ENCODE results near the gene SLC4A5.

SLC4A5 gene

GRCh38 chr2:74291886-74292621 lies 51.2 kb downstream of the SLC4A5 start:
- no peak overlapping the region for H3K4me3 ChIP-seq (ENCODE audit: low read depth, low read length)
- TF ChIP-seq, protein P1, sequence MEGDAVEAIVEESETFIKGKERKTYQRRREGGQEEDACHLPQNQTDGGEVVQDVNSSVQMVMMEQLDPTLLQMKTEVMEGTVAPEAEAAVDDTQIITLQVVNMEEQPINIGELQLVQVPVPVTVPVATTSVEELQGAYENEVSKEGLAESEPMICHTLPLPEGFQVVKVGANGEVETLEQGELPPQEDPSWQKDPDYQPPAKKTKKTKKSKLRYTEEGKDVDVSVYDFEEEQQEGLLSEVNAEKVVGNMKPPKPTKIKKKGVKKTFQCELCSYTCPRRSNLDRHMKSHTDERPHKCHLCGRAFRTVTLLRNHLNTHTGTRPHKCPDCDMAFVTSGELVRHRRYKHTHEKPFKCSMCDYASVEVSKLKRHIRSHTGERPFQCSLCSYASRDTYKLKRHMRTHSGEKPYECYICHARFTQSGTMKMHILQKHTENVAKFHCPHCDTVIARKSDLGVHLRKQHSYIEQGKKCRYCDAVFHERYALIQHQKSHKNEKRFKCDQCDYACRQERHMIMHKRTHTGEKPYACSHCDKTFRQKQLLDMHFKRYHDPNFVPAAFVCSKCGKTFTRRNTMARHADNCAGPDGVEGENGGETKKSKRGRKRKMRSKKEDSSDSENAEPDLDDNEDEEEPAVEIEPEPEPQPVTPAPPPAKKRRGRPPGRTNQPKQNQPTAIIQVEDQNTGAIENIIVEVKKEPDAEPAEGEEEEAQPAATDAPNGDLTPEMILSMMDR (IDR thresholded peaks at IDR 0.05; ENCODE audit: insufficient read depth, low read length, missing control alignments) = no peak
- POLR2A ChIA-PET = no interaction called here
- CTCF ChIA-PET = interaction anchor here (1.3 to 2.1 kb wide), 2 partner anchors 40 to 43 kb away, joined by 4 to 9 read pairs; no protein-coding TSS in a partner anchor
- DNase-seq (ENCODE audit: low read depth, low spot score) = no peak

- POLR2A ChIA-PET = no interaction called here
- no peak overlapping the region for H3K4me3 ChIP-seq (ENCODE audit: low read depth, low read length)
- no peak for DNase-seq (ENCODE audit: low read depth, low spot score)
- CTCF ChIA-PET = interaction anchor here (1.3 to 2.1 kb wide), 2 partner anchors 41 to 44 kb away, joined by 4 to 9 read pairs; no protein-coding TSS in a partner anchor
- TF ChIP-seq, protein P1 (IDR thresholded peaks at IDR 0.05; ENCODE audit: insufficient read depth, low read length, missing control alignments) = no peak
Observed at GRCh38 chr2:74291218-74291544, 52.0 kb downstream of the SLC4A5 start.

GRCh38 chr2:74290466-74291217 lies 52.6 kb downstream of the SLC4A5 start:
- ChIA-PET CTCF (interaction anchor here (1.3 to 2.1 kb wide), 2 partner anchors 41 to 45 kb away, joined by 4 to 9 read pairs; no protein-coding TSS in a partner anchor), POLR2A (no interaction called here)
- TF ChIP-seq, protein P1 (IDR thresholded peaks at IDR 0.05; ENCODE audit: insufficient read depth, low read length, missing control alignments) = no peak
- no peak for DNase-seq (ENCODE audit: low read depth, low spot score)
- H3K4me3 ChIP-seq (ENCODE audit: low read depth, low read length) = no peak overlapping the region

GRCh38 chr2:74290066-74290465 lies 53.1 kb downstream of the SLC4A5 start:
- DNase-seq (ENCODE audit: low read depth, low spot score) = no peak
- CTCF ChIA-PET = no interaction called here

DNA sequence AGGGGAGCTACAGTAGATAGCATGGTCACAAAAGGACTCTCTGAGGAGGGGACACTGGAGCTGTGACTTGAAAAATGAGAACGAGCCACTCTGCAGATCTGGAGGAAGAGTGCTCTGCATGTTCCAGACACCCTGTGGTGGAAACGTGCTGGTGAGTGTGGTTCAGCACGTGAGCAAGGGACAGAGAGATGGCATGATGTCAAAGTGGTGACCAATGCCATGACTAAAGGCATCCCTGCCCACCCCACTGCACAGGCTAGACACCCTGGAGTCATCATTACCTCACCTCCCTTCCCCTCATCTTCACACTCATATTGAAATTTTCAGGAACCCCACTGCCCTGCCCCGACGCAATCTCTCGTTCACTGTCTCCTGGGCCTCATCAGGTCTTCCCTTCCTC lies 56.5 kb downstream of the SLC4A5 start:
- ChIA-PET CTCF (interaction anchor here (1.5 kb wide), 1 partner anchor 49 kb away, joined by 3 read pairs; no protein-coding TSS in a partner anchor), POLR2A (no interaction called here)
- no peak overlapping the region for H3K4me3 ChIP-seq (ENCODE audit: low read depth, low read length)
- TF ChIP-seq, protein P1 (IDR thresholded peaks at IDR 0.05; ENCODE audit: insufficient read depth, low read length, missing control alignments) = no peak
- no peak for DNase-seq (ENCODE audit: low read depth, low spot score)

More at GRCh38 chr2:74290066-74290465, 53.1 kb downstream of the SLC4A5 start:
- POLR2A ChIA-PET = no interaction called here
- no peak overlapping the region for H3K4me3 ChIP-seq (ENCODE audit: low read depth, low read length)
- TF ChIP-seq, protein P1 (IDR thresholded peaks at IDR 0.05; ENCODE audit: insufficient read depth, low read length, missing control alignments) = no peak

Data from AG04449 (cell line).